Heart right ventricle (tissue), 16 donors: Measurements from ENCODE around the gene ROBO1. TPM values are rescaled to one million over a fixed set of nuclear protein-coding genes. Genes with fewer than 3 reads are reported as not detected.

ENCODE experiments used
- ATAC-seq, 8 donors: fragments of 200-7000 bp; cut with Tn5 transposase; one replicate each; pipeline ENCODE4 v1.9.1; 2020; ENCODE audit warnings: mild to moderate bottlenecking in 8 of 8, moderate library complexity in 8 of 8, moderate number of reproducible peaks in 1 of 8
- DNase-seq, 2 donors: peaks; one replicate each; pipeline ENCODE4 v3.0.0-alpha.2; 2020
- H3K27ac ChIP-seq, 10 donors: fragments of 200-600 bp; sonication (generic) in 2 of 10; one replicate each; pipeline versions ENCODE4 v1.5.0 to v1.8.0; 2020 to 2022; ENCODE audit warnings: mild to moderate bottlenecking in 3 of 10
- H3K27me3 ChIP-seq, 7 donors: fragments of 200-600 bp; one replicate each; pipeline ENCODE4 v1.8.0; 2021 to 2022; ENCODE audit warnings: mild to moderate bottlenecking in 2 of 7
- H3K36me3 ChIP-seq, 9 donors: fragments of 200-600 bp; sonication (generic) in 1 of 9; one replicate each; pipeline versions ENCODE4 v1.5.0 to v1.8.0; 2020 to 2022; ENCODE audit warnings: mild to moderate bottlenecking in 2 of 9
- H3K4me1 ChIP-seq, 9 donors: fragments of 200-600 bp; sonication (generic) in 1 of 9; one replicate each; pipeline versions ENCODE4 v1.5.0 to v1.8.0; 2020 to 2022; ENCODE audit warnings: mild to moderate bottlenecking in 4 of 9
- H3K4me3 ChIP-seq, 10 donors: fragments of 200-600 bp; sonication (generic) in 2 of 10; one replicate each; pipeline versions ENCODE4 v1.5.0 to v1.8.0; 2020 to 2022; ENCODE audit warnings: mild to moderate bottlenecking in 7 of 10, moderate library complexity in 2 of 10
- H3K9me3 ChIP-seq, 11 donors: fragments of 200-600 bp in 10 of 11; sonication (generic) in 2 of 11; one replicate each; pipeline versions ENCODE4 v1.5.0 to v1.8.0; 2013 to 2022; ENCODE audit warnings: mild to moderate bottlenecking in 2 of 11, control low read depth in 1 of 11, moderate library complexity in 1 of 11
- CTCF ChIP-seq, 9 donors: fragments of 200-600 bp; sonication (generic) in 2 of 9; IDR thresholded peaks; one replicate each; pipeline versions ENCODE4 v1.5.0 to v1.8.0; 2021 to 2022; ENCODE audit warnings: antibody characterized with exemption in 9 of 9, mild to moderate bottlenecking in 5 of 9, moderate library complexity in 1 of 9
- WGBS, 2 donors: extraction: QIAGEN DNeasy Blood & Tissue Kit; methylation state at CpG; one replicate each; pipeline ENCODE4 v1.1.7; 2013; ENCODE audit warnings: inconsistent platforms in 1 of 2; 5-methylcytosine and 5-hydroxymethylcytosine counted together
- intact Hi-C, 10 donors: fragments of 100-400 bp; cut with DNase I; formaldehyde crosslinking; loops; one replicate each; pipeline versions ENCODE4 v1.11.1 to v1.14.2; 2022
- polyA plus RNA-seq, 2 donors: library from polyadenylated mRNA; stranded (reverse); fragments of 200-250 nt; gene quantifications; one replicate each; pipeline ENCODE4 v1.2.3, GENCODE V29; 2013
- total RNA-seq, 10 donors: library from RNA; stranded (reverse); fragmentation: NEBNext Ultra II Directional in 3 of 10; extraction: Animal tissue kit (Norgen Biotek cat#: 25700) in 3 of 10; gene quantifications; one replicate each; pipeline versions ENCODE4 v1.2.1 to v1.2.4, GENCODE V29; 2021 to 2023
- donor health status: Arrhythmogenic right ventricular cardiomyopathy.
- donor health status: ischemic (EF 13 %, LVEDD 7.1; RV severe dilation, severe dysfunction).
- donor health status: healthy with polysubstance abuse.
- donor health status: DM: no; HTN: yes; CAD: no.
- donor health status: DM: no; HTN: no; CAD: no.
- donor health status: ischemic (EF 25% LVEDD 6.9; RV normal size, moderate dysfunction).
- donor health status: ischemic (EF 25% LVEDD 5.7; RV mildly dilated, moderate dysfunction).
- donor health status: healthy.
- donor health status: DM: yes; HTN: yes; CAD: no.
- donor health status: Ischemic cardiomyopathy.
- donor health status: ischemic (EF 35%, LVEDD 5.7; RV mildly dilated, moderate dysfunction).
- donor health status: nonischemic (EF 11% LVEDD 7.7; RV severe dilation, severe dysfunction).
- donor health status: DM: yes; HTN: yes; CAD: no.
- donor health status: PGD.
- donor health status: ischemic (EF 29% LVEDD 5.4; RV normal size, mild dysfunction).
- donor health status: nonischemic (EF 23%, LVEDD 6.1; RV moderate dilation, normal function).

ROBO1 gene
- total and polyA plus RNA-seq, 12 donors: 2.8 to 13.9 (median 5.6) TPM

- Histone ChIP-seq H3K27me3 (no peaks in the 10 kb centered on the region), H3K36me3 (no peaks in the 10 kb centered on the region), H3K9me3 (peaks cover 0 to 7% (median 0%) of the 10 kb centered on the region in 11 donors), H3K4me3 (no peak overlapping the region), H3K4me1 (no peaks in the 10 kb centered on the region), H3K27ac (no peak overlapping the region)
- WGBS, 2 donors: 77 to 84% methylated on average over 1 of the region's 1 CpG
- no peak for TF ChIP-seq CTCF (IDR thresholded peaks at IDR 0.05)
- intact Hi-C loops: no loop called here
- ATAC-seq (no peak), DNase-seq (no peak)
These were observed 700.1 kb downstream of the ROBO1 start for GRCh38 chr3:79067734-79068133.

- no peak for ATAC-seq
- H3K27ac ChIP-seq: no peak overlapping the region
- intact Hi-C loops: no loop called here
- DNase-seq: no peak
- no peak overlapping the region for H3K4me3 ChIP-seq
- H3K4me1 ChIP-seq: no peaks in the 10 kb centered on the region
- H3K27me3 ChIP-seq: no peaks in the 10 kb centered on the region
- WGBS, 2 donors: 57 to 61% methylated on average over 4 of the region's 4 CpGs
- no peak for TF ChIP-seq CTCF (IDR thresholded peaks at IDR 0.05)
- H3K36me3 ChIP-seq: no peaks in the 10 kb centered on the region
- peaks cover 0 to 8% (median 0%) of the 10 kb centered on the region in 11 donors for H3K9me3 ChIP-seq
These were observed 701.3 kb downstream of the ROBO1 start for GRCh38 chr3:79066481-79066880.

GRCh38 chr3:79063624-79064023, 704.2 kb downstream of the ROBO1 start:
- H3K4me1 ChIP-seq: no peaks in the 10 kb centered on the region
- H3K27me3 ChIP-seq: no peaks in the 10 kb centered on the region
- DNase-seq: no peak
- 67 to 86% methylated on average over 2 of the region's 2 CpGs for WGBS, 2 donors
- no peak overlapping the region for H3K27ac ChIP-seq
- no peak for ATAC-seq
- TF ChIP-seq CTCF (IDR thresholded peaks at IDR 0.05): no peak
- peaks cover 0 to 17% (median 0%) of the 10 kb centered on the region in 11 donors for H3K9me3 ChIP-seq
- H3K36me3 ChIP-seq: no peaks in the 10 kb centered on the region
- H3K4me3 ChIP-seq: no peak overlapping the region
- intact Hi-C loops: no loop called here

- no peaks in the 10 kb centered on the region for H3K4me1 ChIP-seq
- WGBS, 2 donors: 83 to 84% methylated on average over 3 of the region's 3 CpGs
- intact Hi-C loops: no loop called here
- peaks cover 0 to 22% (median 5%) of the 10 kb centered on the region in 11 donors for H3K9me3 ChIP-seq
- H3K27ac ChIP-seq: no peak overlapping the region
- no peak overlapping the region for H3K4me3 ChIP-seq
- DNase-seq (no peak), ATAC-seq (no peak)
- no peak for TF ChIP-seq CTCF (IDR thresholded peaks at IDR 0.05)
- no peaks in the 10 kb centered on the region for H3K27me3 ChIP-seq
- H3K36me3 ChIP-seq: no peaks in the 10 kb centered on the region
These were observed 710.0 kb downstream of the ROBO1 start for GRCh38 chr3:79057756-79058155.
